ES-I3 (cell line): ENCODE results near the gene EEPD1.

ENCODE experiments used
- H3K36me3 ChIP-seq: 2 replicates; pipeline ENCODE4 v1.6.1; 2013; ENCODE audit warnings: mild to moderate bottlenecking, low read length, control low read depth, moderate library complexity; ENCODE audit not compliant: insufficient read depth
- H3K4me1 ChIP-seq: 2 replicates; pipeline ENCODE4 v1.6.1; 2013; ENCODE audit warnings: mild to moderate bottlenecking, control low read depth, low read length; ENCODE audit not compliant: insufficient read depth
- H3K9ac ChIP-seq: 2 replicates; pipeline ENCODE4 v1.6.1; 2013; ENCODE audit warnings: low read depth, mild to moderate bottlenecking, low read length, moderate library complexity
- H3K9me3 ChIP-seq: 2 replicates; pipeline ENCODE4 v1.6.1; 2013; ENCODE audit warnings: mild to moderate bottlenecking, low read length, moderate library complexity; ENCODE audit not compliant: control insufficient read depth, insufficient read depth

Gene EEPD1

DNA sequence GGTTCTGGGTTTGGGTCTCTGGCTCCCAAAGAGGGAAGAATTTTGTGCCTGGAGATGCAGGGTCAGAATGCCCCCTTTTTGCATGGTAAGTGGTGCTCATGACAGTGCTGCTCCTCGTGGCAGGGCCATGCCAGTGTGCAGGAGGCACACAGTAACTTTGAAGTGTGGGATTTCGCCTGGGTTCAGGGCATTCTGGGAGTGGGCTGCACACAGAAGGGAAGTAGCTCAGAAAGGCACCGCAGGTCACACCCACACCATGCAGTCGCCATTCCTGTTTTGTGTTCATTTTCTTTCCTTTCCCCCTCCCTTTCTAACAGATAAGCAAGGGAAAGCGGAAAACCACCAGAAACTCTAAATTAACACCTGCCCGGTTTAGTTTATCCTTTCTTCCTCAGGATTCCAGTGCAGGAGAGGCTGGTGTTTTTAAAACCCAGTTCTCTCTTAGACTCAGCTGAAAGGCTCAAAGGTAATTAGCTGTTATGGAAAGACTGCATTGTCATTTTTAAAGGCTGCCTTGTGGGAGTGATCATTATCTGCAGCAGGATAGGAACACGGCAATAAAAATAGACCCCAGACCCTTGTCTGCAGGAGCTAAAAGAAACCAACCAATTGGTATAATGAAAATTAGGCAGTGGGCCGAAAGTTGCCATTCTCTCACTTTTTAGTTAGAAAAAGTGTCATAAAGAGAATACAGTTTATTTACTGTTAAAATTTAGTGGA, 50.2 kb downstream of the EEPD1 start:
- peaks cover under 1% of the 10 kb centered on the region; the same call in 1 of the 2 replicates for H3K4me1 ChIP-seq
- no peaks in the 10 kb centered on the region for H3K36me3 ChIP-seq
- no peaks in the 10 kb centered on the region for H3K9me3 ChIP-seq
- no peak overlapping the region for H3K9ac ChIP-seq

DNA sequence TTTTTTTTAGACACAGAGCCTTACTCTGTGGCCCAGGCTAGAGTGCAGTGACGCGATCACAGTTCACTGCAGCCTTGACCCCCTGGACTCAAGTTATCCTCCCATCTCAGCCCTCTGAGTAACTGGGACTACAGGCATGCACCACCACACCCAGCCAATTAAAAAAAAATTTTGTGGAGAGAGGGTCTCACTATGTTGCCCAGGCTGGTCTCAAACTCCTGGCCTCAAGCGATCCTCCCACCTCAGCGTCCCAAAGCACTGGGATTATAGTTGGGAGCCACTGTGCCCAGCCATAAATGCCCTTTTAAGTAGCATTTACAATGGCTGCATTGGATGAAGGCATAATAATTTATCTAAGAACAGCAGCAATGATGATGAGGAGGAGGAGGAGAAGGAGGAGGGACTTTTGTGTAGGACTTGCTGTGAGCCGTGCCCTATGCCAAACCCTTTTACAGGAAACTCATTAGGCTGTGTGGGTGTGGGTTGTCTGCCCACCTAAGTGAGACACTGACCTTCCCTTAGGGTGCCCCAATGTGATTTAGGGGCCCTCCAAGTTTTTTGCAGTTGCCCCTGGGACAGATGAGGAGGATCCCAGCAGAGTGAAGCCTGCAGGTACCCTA, 51.1 kb downstream of the EEPD1 start:
- peaks cover 3% of the 10 kb centered on the region; the same call in 1 of the 2 replicates for H3K4me1 ChIP-seq
- H3K9me3 ChIP-seq, result no peaks in the 10 kb centered on the region
- no peaks in the 10 kb centered on the region for H3K36me3 ChIP-seq
- no peak overlapping the region for H3K9ac ChIP-seq

DNA sequence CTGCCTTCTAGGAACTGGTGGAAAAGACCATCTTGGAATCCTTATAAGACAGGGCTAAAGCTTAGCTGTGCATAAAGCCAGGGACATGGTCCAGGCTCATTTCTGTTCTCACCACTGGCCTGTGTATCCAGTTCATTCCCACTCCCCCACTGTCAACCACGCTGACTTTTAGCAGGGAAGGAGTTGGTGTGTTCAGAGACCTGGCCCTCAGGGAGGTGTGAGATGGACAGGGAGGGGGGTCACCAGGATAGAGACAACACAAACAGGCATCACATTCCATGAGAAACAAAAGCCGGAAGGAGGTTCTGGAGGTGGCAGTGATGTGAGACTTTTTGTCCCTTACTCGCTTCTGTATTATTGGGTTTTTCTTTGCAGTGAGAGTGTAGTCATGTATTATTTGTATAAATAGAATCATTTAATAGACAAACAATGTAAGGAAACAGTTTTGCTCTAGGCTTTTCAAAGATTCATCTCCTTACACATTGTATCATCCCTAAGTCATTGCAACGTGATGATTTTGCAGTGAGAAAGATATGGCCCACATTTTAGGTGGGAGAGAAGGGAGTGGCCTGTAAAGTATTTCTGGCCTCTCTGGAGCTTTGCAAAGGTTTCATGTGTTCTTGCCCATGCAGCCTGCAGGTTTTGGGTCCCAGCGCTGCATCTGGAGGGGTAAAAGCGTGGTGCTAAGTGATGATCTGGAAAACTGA, 52.0 kb downstream of the EEPD1 start:
- H3K4me1 ChIP-seq, result peaks cover 3% of the 10 kb centered on the region; the same call in 1 of the 2 replicates
- no peaks in the 10 kb centered on the region for H3K36me3 ChIP-seq
- no peak overlapping the region for H3K9ac ChIP-seq
- H3K9me3 ChIP-seq, result no peaks in the 10 kb centered on the region

DNA sequence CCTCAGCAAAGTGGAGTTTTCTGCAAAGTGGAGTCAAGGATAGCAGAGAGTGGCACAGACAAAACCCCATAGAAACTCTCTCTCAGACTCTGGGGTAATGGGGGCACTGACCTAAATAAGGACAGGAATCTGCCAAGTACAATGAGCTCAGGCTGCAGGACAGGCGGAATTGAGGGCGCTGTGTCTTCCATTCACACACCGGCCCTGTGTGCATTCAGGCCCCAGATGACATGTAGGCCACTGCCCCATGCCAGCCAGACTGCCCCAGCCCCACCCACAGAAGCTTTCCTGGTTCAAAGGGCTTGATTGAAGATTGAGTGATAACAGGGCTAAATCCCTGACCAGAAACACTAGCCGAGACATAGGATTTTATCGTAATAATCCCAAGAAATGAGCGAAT, 52.7 kb downstream of the EEPD1 start:
- Histone ChIP-seq H3K9me3 (no peaks in the 10 kb centered on the region), H3K4me1 (peaks cover 3% of the 10 kb centered on the region; the same call in 1 of the 2 replicates), H3K36me3 (no peaks in the 10 kb centered on the region), H3K9ac (no peak overlapping the region)

DNA sequence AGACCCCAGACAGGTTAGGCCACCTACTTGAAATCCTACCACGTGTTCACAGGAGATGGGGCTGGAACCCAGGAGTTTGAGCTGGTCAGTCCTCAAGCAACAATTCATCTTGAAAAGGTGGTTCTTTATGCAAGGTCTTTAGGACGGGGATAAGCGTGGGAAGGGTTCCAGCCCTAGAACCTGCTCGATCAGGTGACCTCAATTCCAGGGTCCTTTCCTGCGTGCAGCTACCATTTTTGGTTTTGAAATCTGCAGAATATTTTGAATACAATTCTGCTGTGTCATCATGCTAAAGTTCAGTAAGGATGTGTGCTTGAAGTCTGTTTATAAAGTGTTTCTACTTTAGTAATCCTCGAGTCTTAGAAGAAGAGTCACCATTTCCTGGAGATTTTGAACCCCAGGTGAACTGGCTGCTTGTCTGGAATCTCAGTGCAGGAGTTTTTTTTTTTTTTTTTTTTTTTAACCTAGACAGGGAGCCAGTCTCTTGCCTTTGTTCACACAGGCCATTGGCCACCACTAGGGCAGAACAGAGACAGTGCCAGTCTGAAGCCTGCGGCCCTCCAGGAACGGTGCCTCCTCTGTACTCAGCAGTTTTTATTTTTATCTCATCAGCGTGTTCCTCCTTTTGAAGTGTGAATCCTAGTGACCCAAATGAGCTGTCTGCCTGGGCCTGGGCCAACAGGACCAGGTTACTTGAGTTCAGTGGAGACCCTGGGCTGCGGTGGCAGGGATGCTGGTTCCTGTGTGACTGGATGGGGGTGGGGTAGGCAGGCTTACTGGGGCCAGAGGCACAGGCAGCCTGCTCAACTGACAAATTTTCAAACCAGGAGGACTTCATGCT, 54.6 kb downstream of the EEPD1 start:
- peaks cover 3% of the 10 kb centered on the region; the same call in 1 of the 2 replicates for H3K4me1 ChIP-seq
- H3K36me3 ChIP-seq, result no peaks in the 10 kb centered on the region
- H3K9me3 ChIP-seq, result no peaks in the 10 kb centered on the region
- no peak overlapping the region for H3K9ac ChIP-seq

DNA sequence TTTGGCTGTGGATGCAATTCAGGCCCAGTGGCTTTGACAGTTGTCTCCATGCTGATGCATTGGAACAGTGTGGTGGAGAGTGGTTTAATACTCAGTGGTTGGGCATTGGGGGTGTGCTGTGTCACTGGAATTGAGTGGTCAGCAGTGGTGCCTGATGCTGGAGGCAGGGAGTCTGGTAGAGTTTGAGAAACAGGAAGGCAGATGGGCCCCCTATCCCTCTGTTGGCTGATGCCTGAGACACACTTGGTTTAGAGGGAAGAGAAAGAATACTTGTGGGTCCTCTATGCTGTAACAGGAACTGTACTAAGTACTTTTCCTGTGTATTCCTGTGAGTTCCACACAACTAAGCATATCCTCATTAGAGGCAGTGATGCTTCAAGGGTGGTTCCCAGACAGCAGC, 55.4 kb downstream of the EEPD1 start:
- Histone ChIP-seq H3K9ac (no peak overlapping the region), H3K4me1 (peaks cover 3% of the 10 kb centered on the region; the same call in 1 of the 2 replicates), H3K36me3 (no peaks in the 10 kb centered on the region)

DNA sequence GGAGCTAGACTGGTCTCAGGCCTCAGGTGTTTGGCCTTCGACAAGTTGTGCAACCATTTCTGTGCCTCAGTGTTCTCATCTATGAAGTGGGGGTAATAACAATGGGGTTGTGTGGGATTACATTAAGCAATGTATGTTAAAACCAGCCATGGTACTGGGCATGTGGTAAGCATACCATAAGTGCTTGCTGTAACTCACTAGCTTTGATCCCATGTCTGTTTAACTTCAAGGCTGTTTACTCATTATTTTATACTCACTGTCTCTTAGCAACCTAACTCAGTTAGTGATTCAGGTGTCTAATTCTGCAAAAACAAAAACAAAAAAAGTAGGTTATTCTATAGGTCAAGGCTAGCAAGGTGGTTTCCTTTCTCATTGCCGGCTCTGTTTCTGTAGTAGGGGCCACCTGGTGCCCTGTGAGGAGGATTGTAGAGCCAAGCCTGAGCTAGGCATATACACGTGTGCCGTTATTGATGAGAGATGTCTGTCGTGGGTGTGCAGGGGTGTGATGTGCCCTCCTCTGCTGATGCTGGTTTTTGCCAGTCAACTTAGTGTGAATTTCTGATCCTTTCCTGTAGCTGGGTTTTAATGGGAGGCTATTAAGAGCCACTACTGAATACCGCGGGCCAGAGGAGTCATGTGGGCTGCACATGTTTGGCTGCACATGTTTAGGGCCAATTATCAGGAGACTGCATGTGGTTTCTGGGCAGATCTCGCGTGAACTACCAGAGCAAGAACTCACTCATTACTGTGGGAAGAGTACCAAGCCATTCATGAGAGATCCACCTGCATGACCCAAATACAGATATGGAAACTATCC, 56.2 kb downstream of the EEPD1 start:
- Histone ChIP-seq H3K36me3 (no peaks in the 10 kb centered on the region), H3K9me3 (no peaks in the 10 kb centered on the region; the same call in 1 of the 2 replicates), H3K9ac (no peak overlapping the region), H3K4me1 (peaks cover 4% of the 10 kb centered on the region; the same call in 1 of the 2 replicates)

More for the DNA sequence above, 55.4 kb downstream of the EEPD1 start:
- H3K9me3 ChIP-seq, result no peaks in the 10 kb centered on the region; the same call in 1 of the 2 replicates

DNA sequence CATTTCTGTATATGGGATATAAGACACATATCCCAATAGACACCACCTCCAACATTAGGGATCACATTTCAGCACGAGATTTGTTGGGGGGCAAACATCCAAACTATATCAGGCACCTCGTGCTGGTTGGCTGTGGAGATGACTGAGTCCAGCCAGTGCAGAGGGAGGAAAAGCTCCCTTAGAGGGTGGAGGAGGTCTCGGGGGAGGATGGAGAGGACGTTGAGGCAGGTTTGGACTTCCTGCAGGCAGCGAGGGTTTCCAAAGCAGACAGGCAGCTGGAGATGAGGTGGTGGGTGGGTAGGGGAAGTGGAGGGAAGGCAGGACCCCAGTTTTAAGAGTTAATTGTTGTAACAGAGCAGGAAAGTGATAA, 56.7 kb downstream of the EEPD1 start:
- no peaks in the 10 kb centered on the region for H3K36me3 ChIP-seq
- H3K4me1 ChIP-seq, result peaks cover 10% of the 10 kb centered on the region
- H3K9ac ChIP-seq, result no peak overlapping the region
- no peaks in the 10 kb centered on the region; the same call in 1 of the 2 replicates for H3K9me3 ChIP-seq

DNA sequence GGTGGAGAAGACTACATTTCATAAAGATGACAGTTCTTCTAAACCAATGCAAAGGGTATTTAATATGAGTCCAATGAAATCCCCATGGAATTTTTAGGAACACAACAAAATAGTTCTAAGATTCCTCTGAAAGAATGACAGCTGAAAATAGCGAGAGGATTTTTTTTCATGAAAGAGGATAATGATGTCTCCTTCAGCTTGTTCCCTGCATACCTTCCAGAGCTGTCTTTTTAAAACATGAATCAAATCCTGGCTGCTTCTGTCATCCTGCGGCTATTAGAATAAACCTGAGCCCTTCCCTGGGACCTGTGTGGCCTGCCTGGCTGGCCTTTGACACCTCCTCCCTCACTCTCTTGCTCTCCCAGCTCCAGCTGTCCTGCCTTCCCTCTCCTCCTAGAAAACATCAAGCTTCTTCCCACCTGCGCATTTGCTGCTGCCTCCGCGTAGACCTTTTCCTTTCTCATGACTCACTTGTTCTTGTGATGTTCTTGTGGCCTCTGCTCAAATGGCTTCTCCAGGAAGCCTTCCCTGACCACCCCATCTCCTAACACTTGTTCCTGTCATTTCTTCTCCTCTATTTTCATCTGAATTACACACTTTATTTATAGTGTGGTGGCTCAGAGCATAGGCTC, 57.4 kb downstream of the EEPD1 start:
- Histone ChIP-seq H3K9me3 (no peaks in the 10 kb centered on the region; the same call in 1 of the 2 replicates), H3K9ac (no peak overlapping the region), H3K4me1 (peaks cover 14% of the 10 kb centered on the region), H3K36me3 (no peaks in the 10 kb centered on the region)

DNA sequence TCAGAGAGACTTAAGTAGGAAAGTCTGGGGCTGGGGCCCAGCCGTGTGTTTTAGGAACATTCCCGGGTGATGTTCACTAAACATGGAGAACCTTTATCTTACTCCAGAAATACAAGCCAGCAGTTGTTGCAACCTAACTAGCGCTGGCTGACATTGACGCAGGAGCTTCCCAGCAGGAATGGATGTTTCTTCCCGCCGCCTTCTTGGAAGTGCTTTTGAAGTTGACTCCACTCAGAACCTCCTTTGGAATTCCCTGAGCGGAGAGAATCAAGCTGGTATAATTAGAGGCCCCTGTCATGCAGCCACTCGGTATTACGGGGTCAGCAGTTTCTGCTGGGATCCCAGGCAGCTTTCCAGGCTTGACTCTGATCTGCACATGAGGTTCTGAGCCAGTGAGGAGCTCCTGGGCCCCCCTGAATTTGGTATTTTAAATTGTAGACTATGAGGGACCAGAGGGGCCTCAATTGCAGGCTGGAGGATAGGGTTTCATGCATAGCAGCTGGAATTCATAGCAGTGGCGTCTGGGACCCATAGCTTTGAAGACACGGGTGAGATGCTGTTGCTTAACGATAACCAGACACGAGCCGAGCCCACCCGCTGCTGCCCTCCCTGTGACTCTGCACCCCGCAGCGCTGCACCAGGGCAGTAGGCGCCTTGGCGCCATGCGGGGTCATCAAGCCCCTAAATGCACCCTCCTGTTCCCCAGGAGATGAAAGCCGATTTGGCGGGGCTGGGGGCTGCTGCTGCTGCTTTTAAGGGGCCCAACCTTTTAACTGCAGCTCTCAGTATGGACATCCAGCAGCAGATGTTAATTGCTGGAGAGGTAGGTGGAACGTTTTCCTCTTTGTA, 61.8 kb downstream of the EEPD1 start:
- Histone ChIP-seq H3K9ac (peak overlapping the region; percentile 17; the same call in 1 of the 2 replicates), H3K36me3 (no peaks in the 10 kb centered on the region), H3K4me1 (peaks cover 20% of the 10 kb centered on the region)

DNA sequence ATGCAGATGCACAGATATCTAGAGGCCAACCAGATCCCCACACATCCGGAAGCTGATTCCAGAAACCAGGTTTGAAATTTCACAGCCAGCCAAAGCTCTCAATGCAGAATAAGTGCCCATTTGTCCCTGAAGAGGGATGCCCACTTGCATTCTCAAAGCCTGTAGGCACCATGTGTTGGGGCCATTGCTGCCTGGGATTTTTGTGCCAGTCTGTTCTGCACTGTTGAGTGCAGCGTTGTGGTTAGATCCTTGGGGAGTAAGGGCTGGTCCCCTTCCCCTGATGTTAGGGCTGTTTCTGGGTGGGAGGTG, 62.4 kb downstream of the EEPD1 start:
- Histone ChIP-seq H3K9ac (peak overlapping the region; percentile 17; the same call in 1 of the 2 replicates), H3K36me3 (no peaks in the 10 kb centered on the region), H3K4me1 (peaks cover 20% of the 10 kb centered on the region)

More for the DNA sequence above, 61.8 kb downstream of the EEPD1 start:
- no peaks in the 10 kb centered on the region; the same call in 1 of the 2 replicates for H3K9me3 ChIP-seq

DNA sequence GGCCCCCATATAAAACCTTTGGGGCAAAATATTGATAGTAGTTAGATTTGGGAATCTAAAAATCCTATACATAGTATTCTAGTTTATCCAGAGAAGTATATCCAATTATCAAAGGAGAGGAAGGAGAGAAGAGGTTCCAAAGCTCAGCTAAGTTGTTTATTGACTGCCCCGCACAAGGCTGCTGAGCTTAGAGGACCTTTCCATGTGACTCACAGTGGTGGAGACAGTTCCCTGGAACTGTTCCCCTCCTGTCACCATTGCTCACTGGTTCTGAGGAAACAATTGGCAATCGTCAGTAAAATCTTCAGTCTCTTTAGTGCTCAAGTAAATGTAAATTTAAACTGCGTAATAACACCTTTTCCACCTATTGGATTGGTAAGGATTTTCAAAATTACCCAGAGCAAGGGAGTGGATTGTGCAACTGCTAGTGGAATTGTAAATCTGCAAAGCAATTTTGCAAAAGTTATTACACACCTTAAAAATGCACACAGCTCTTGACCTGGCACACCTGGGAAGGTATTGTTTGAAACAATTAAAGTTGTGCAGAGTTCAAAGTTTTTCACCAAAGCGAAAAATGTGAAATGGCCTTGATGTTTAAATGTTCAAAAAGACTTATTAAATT, 63.1 kb downstream of the EEPD1 start:
- H3K9me3 ChIP-seq, result no peaks in the 10 kb centered on the region; the same call in 1 of the 2 replicates
- no peak overlapping the region for H3K9ac ChIP-seq
- no peaks in the 10 kb centered on the region for H3K36me3 ChIP-seq
- peaks cover 20% of the 10 kb centered on the region for H3K4me1 ChIP-seq

More for the DNA sequence above, 62.4 kb downstream of the EEPD1 start:
- H3K9me3 ChIP-seq, result no peaks in the 10 kb centered on the region; the same call in 1 of the 2 replicates
